Uterus (tissue), 2 donors: Measurements from ENCODE around the gene SCARF2.

ENCODE experiments used
- CTCF ChIP-seq, 4 experiments: fragments of 200-600 bp in 2 of 4; fragments of 450-650 bp in 2 of 4; sonication (generic) in 2 of 4; IDR thresholded peaks; one replicate each; pipeline ENCODE4 v1.5.1; 2016 to 2019; ENCODE audit warnings: antibody characterized with exemption in 4 of 4, mild to moderate bottlenecking in 2 of 4, moderate library complexity in 1 of 4
- POLR2A ChIP-seq, 2 donors: fragments of 450-650 bp; IDR thresholded peaks; one replicate each; pipeline ENCODE4 v1.6.1; 2016; ENCODE audit warnings: antibody characterized with exemption in 2 of 2, mild to moderate bottlenecking in 1 of 2, moderate library complexity in 1 of 2

GRCh38 chr22:20458530-20459151 lies 21.0 kb upstream of the SCARF2 start:
- no peak for TF ChIP-seq CTCF (IDR thresholded peaks at IDR 0.05)
- TF ChIP-seq POLR2A (IDR thresholded peaks at IDR 0.05): no peak
